HG03159 (cell line): ENCODE data around the gene GPR137C.

Experiments used
- ATAC-seq: cut with Tn5 transposase; IDR thresholded peaks from one replicate; pipeline ENCODE4 v1.9.1; 2021; ENCODE audit warnings: mild to moderate bottlenecking, moderate library complexity; ENCODE audit not compliant: unreplicated experiment

GPR137C gene

GRCh38 chr14:52552063-52552988 is at the start of gene GPR137C, which contains the start of gene TXNDC16:
TSS of gene GPR137C (plus strand) at chr14:52552836. CDS start at chr14:52553148, 312 bp downstream.
TSS of gene TXNDC16 (minus strand) at chr14:52552505. CDS start at chr14:52543557, 8,948 bp downstream.
- ATAC-seq = peak; percentile 93

- ATAC-seq = no peak
Observed at GRCh38 chr14:52513249-52513648, 39.4 kb upstream of the GPR137C start.

DNA sequence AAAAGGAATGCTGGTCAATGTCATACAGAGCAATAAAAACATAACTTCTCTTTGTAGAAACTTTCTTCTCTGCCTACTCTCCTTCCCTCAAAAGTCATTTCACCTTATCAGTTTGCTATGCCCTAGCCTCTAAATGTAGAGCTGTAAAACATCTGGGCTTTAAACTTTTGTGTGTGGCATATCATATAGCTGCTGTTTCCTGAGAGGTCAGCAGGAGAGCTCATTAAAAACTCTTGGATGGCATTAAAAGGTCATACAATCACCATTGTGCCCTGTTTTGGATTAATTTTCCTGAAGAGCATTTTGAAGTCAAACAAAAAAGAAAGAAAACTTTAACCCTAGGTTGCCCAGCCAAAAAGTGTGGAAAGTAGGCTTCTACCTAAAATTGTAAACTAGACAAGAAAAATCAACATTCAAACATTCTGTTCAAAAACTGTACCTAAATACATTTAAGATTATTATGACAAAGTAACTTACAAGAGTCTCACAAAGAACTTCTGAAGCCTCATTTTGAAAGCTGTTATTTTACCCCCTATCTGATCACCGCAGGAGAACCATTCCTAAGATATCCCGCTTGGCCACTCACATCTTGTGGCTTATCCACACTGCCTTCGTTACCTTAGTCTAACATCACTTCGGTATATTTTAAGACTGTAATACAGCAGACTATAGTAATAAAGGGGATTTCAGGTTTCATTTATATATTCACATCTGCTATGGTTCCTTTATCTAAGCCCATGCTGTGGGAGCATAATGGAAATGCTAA is 38.4 kb upstream of the GPR137C start:
- no peak for ATAC-seq

GRCh38 chr14:52522033-52522432 is 30.6 kb upstream of the GPR137C start:
- no peak for ATAC-seq

DNA sequence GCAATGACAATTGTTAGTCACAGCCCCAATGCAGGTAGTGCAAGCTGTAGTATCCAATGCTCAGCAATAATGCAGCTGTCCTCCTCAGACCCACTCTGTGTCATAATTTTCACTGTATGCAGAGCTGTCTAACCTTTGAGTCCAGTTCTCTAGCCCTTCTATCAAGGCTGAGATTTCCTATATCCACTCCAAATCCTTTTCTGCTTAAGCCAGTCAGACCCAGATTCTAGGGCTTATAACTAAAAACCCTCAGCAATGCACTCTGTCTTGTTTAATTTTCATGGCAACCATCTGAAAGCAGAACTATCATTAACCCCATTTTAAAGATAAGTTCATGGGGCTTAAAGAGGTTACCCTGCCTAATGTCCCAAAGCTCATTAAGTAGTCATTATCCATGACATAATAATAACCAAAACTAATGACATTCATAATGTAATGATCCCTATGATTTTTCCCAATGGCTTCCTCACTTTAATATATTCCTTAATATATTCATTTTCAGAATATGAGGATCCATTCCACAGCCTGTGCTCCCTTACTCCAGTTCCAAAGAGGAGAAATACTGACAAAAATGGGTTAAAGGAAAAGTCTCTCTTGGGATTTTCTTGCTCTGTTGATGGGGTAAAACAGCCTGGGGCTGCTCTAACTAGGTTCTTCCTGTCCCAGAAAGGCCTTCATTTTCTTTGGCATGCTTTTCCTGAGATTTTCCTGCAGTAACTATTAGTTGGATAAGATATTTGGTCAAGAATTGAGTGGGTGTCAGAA is 29.9 kb upstream of the GPR137C start:
- no peak for ATAC-seq

GRCh38 chr14:52527052-52527451 is 25.6 kb upstream of the GPR137C start:
- ATAC-seq = no peak

GRCh38 chr14:52531481-52531880 is 21.2 kb upstream of the GPR137C start:
- ATAC-seq = no peak

GRCh38 chr14:52536269-52536668 is 16.4 kb upstream of the GPR137C start:
- no peak for ATAC-seq

- ATAC-seq = no peak
Observed at GRCh38 chr14:52538623-52539022, 14.0 kb upstream of the GPR137C start.

- no peak for ATAC-seq
Observed at GRCh38 chr14:52545584-52546317, 6.9 kb upstream of the GPR137C start.

DNA sequence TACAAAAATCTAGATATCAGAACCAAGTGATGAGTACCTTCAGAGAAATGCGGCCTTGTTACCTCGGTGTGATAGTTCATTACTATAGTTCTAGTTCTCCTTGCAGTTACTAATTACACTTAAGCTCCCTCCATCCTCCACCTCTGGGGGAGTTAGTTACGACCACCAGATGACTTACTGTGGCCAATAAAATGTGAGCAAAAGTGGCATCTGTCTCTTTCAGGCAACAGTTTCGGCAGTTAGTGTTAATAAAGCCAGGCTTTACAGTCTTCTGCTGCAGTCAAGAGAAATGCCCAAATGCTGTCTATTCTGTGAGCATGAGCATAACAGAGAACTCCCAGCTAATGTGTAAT is 6.3 kb upstream of the GPR137C start:
- no peak for ATAC-seq

DNA sequence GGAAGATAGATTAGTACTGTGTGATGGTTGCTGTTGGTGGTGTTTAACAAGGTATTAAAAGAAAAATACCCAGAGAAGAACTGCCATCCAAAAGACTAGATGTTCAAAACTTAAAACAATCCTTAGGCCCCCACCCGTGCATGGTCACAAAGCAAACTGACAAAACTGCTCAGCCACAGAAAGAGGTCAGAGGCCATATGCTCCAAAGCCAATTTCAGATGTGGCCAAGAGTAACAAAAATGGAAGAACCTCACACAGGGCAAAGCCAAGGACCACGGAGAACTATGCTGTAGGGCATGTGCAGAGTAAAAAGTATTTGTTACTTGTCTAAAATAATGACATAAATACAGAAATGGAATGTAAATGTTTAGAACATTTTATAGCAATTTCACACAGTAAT is 5.6 kb upstream of the GPR137C start:
- ATAC-seq = no peak

DNA sequence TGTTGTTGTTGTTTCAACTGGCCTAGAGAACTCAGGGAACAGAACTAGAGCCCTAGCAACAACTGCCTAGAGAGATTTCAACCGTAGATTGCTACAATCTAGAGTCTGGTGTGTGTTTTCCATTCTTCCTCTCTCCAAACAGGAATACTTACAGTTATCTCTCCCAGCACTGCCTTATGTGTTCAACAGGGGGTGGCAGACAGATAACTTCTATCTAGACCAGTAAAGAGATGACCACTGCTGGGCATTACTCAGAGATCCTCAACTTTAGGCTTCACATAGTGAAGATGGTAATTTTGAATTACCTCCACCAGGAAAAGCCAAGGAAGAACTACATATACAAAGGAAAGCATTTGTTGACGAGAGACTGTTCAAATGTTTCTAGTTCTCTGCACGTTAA is 5.1 kb upstream of the GPR137C start:
- no peak for ATAC-seq

GRCh38 chr14:52550661-52551060 is 2.0 kb upstream of the GPR137C start:
- ATAC-seq = no peak

DNA sequence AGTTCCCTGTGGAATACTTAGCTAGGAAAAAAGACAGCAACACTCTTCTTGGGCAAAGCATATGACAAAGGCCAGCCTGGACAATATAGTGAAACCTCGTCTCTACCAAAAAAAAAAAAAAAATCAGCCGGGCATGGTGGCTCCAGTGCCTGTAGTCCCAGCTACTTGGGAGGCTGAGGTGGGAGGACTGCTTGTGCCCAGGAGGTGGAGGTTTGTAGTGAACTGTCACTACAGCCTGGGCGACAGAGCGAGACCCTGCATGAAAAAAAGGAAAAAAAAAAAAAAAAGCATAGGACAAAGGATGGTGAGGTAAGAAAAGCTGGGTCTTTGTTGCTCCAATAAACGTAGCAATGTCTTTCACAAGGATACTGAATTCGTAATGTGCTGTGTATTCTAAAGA is 1.4 kb upstream of the GPR137C start:
- no peak for ATAC-seq

DNA sequence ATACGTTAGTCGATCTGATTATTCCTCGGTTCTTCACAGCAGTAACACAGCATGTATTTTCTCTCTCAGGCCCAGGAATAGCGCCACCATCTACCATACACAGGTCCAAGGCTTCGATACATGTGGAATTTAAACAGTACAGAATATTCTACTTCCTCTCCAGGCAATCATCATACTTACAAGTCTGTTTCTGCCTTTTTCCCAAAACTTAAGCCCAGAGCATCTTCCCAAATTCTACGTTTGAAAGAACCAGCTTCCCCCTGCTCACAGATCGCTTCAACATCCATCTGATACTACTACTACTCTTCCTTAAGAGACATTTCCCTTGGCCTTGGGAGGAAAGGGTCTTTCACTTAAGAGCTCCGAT is 957 bp upstream of the GPR137C start:
- no peak for ATAC-seq

DNA sequence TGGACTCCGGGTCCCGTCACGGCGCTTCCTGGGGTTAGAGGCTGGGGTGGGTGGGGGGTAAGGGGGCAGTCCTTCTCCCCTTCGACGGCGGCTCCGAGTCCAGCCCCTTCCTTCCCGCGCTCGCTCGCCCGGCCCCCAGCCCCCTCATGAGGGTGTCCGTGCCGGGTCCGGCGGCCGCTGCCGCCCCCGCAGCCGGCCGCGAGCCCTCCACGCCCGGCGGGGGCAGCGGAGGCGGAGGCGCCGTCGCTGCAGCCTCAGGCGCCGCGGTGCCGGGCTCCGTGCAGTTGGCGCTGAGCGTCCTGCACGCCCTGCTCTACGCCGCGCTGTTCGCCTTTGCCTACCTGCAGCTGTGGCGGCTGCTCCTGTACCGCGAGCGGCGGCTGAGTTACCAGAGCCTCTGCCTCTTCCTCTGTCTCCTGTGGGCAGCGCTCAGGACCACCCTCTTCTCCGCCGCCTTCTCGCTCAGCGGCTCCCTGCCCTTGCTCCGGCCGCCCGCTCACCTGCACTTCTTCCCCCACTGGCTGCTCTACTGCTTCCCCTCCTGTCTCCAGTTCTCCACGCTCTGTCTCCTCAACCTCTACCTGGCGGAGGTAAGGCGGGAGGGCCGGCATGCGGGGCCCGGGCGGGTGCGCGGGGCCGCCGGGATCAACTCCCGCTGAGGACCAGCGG is 500 bp downstream of the GPR137C start:
- ATAC-seq = peak; percentile 28

GRCh38 chr14:52553671-52554575 is 1.3 kb downstream of the GPR137C start:
- no peak for ATAC-seq

GRCh38 chr14:52558688-52559087 is 6.1 kb downstream of the GPR137C start:
- ATAC-seq = no peak
